H1 (cell line): ENCODE measurements around the gene INPP5F. TPM values are rescaled to one million over a fixed set of nuclear protein-coding genes. Genes with fewer than 3 reads are reported as not detected.

Experiments used
- CTCF ChIA-PET: fragments of 300-600 bp; sonication (Branson Sonifier 250); formaldehyde crosslinking; loops from one replicate; lab custom pipeline; 2021; ENCODE audit not compliant: partially characterized antibody; lab: Charles Lee
- POLR2A ChIA-PET: fragments of 300-600 bp; sonication (Branson Sonifier 250); formaldehyde crosslinking; loops from one replicate; lab custom pipeline; 2021; ENCODE audit warnings: inconsistent platforms; ENCODE audit not compliant: partially characterized antibody; lab: Charles Lee
- DNase-seq, 2 experiments: peaks; one replicate each; pipeline versions ENCODE4 v3.0.0 to v3.0.0-alpha.2; 2010 to 2022; ENCODE audit warnings: low spot score in 2 of 2, low read depth in 1 of 2, mixed read lengths in 1 of 2
- FAIRE-seq: peaks from 2 replicates; lab custom pipeline; 2011; peaks lifted over from hg19 to GRCh38; lab: Jason Lieb, UNC
- H2AFZ ChIP-seq: 2 replicates; pipeline ENCODE4 v1.8.1; 2012; ENCODE audit warnings: low read length, inconsistent platforms
- H2AK5ac ChIP-seq: 2 replicates; pipeline ENCODE4 v1.6.1; 2013; ENCODE audit warnings: low read depth, low read length
- H2BK120ac ChIP-seq: replicated peaks from 2 replicates; pipeline ENCODE3; 2013; ENCODE audit warnings: low read depth, low read length, inconsistent platforms
- H2BK12ac ChIP-seq: 2 replicates; pipeline ENCODE4 v1.6.1; 2013; ENCODE audit warnings: low read depth, low read length
- H2BK15ac ChIP-seq: 2 replicates; pipeline ENCODE4 v1.6.1; 2013; ENCODE audit warnings: low read length
- H2BK20ac ChIP-seq: 2 replicates; pipeline ENCODE4 v1.6.1; 2013; ENCODE audit warnings: low read length
- H2BK5ac ChIP-seq: 2 replicates; pipeline ENCODE4 v1.6.1; 2013; ENCODE audit warnings: low read depth, low read length
- H3K14ac ChIP-seq: 2 replicates; pipeline ENCODE4 v1.6.1; 2013; ENCODE audit warnings: inconsistent platforms; ENCODE audit not compliant: insufficient read length
- H3K18ac ChIP-seq: 2 replicates; pipeline ENCODE4 v1.6.1; 2013; ENCODE audit warnings: low read length; ENCODE audit errors: extremely low read depth
- H3K23ac ChIP-seq: 2 replicates; pipeline ENCODE4 v1.6.1; 2013; ENCODE audit warnings: inconsistent platforms; ENCODE audit not compliant: insufficient read length
- H3K23me2 ChIP-seq: 2 replicates; pipeline ENCODE4 v1.6.1; 2013; ENCODE audit warnings: low read depth, low read length
- H3K27ac ChIP-seq: 2 replicates; pipeline ENCODE4 v1.6.1; 2011; ENCODE audit warnings: low read depth, low read length, inconsistent platforms
- H3K27me3 ChIP-seq, 4 experiments: replicated peaks in 1 of 4; 1 replicate in 1 of 4; 2 replicates in 3 of 4; pipeline versions ENCODE4 v1.6.1 to v1.8.1; 2011 to 2013; ENCODE audit warnings: low read length in 3 of 4, mild to moderate bottlenecking in 3 of 4, inconsistent platforms in 2 of 4, mixed read lengths in 2 of 4, moderate library complexity in 1 of 4; ENCODE audit not compliant: control insufficient read depth in 3 of 4, insufficient read depth in 3 of 4; ENCODE audit errors: extremely low read depth in 1 of 4
- H3K36me3 ChIP-seq, 4 experiments: 2 replicates each; pipeline versions ENCODE4 v1.6.1 to v1.8.1; 2011 to 2013; ENCODE audit warnings: mild to moderate bottlenecking in 4 of 4, low read length in 3 of 4, moderate library complexity in 2 of 4, control low read depth in 1 of 4, inconsistent platforms in 1 of 4; ENCODE audit not compliant: insufficient read depth in 4 of 4, control insufficient read depth in 2 of 4
- H3K4ac ChIP-seq: replicated peaks from 2 replicates; pipeline ENCODE3; 2013; ENCODE audit warnings: low read length, low read depth, mixed read lengths, inconsistent platforms; ENCODE audit not compliant: insufficient read length
- H3K4me1 ChIP-seq, 4 experiments: replicated peaks in 1 of 4; 1 replicate in 1 of 4; 2 replicates in 3 of 4; pipeline versions ENCODE4 v1.6.1 to v1.8.1; 2011 to 2013; ENCODE audit warnings: low read length in 3 of 4, inconsistent platforms in 2 of 4, mixed read lengths in 1 of 4; ENCODE audit not compliant: insufficient read depth in 4 of 4, control insufficient read depth in 3 of 4
- H3K4me2 ChIP-seq, 2 experiments: 2 replicates each; pipeline versions ENCODE4 v1.6.1 to v1.8.1; 2011 to 2013; ENCODE audit warnings: low read depth in 2 of 2, low read length in 2 of 2, control low read depth in 1 of 2, inconsistent platforms in 1 of 2, mild to moderate bottlenecking in 1 of 2; ENCODE audit not compliant: insufficient read depth in 1 of 2
- H3K4me3 ChIP-seq, 4 experiments: fragments of 200-600, 300-600 bp in 1 of 4; sonication (generic), shearing (Covaris generic), sonication (Bioruptor Twin) in 1 of 4; 2 replicates each; pipeline versions ENCODE4 v1.5.1 to v1.8.1; 2011 to 2016; ENCODE audit warnings: low read length in 4 of 4, low read depth in 3 of 4, control low read depth in 2 of 4, inconsistent platforms in 2 of 4, mild to moderate bottlenecking in 2 of 4, mixed read lengths in 1 of 4, moderate library complexity in 1 of 4; ENCODE audit not compliant: insufficient read depth in 2 of 4; ENCODE audit errors: extremely low read depth in 1 of 4
- H3K56ac ChIP-seq: replicated peaks from 2 replicates; pipeline ENCODE3; 2013; ENCODE audit warnings: low read depth, mild to moderate bottlenecking, mixed read lengths, low read length, inconsistent platforms; ENCODE audit not compliant: insufficient read length
- H3K79me1 ChIP-seq: 2 replicates; pipeline ENCODE4 v1.6.1; 2013; ENCODE audit warnings: low read depth, low read length, control low read depth
- H3K79me2 ChIP-seq, 2 experiments: 2 replicates each; pipeline versions ENCODE4 v1.6.1 to v1.8.1; 2012 to 2013; ENCODE audit warnings: low read length in 2 of 2, mild to moderate bottlenecking in 2 of 2, inconsistent platforms in 1 of 2; ENCODE audit not compliant: insufficient read depth in 2 of 2, control insufficient read depth in 1 of 2
- H3K9ac ChIP-seq, 4 experiments: replicated peaks in 1 of 4; 1 replicate in 1 of 4; 2 replicates in 3 of 4; pipeline versions ENCODE4 v1.6.1 to v1.8.1; 2011 to 2013; ENCODE audit warnings: low read depth in 3 of 4, low read length in 3 of 4, control low read depth in 2 of 4, mild to moderate bottlenecking in 2 of 4, moderate library complexity in 2 of 4, inconsistent platforms in 1 of 4; ENCODE audit errors: extremely low read depth in 1 of 4
- H3K9me3 ChIP-seq, 2 experiments: 2 replicates each; pipeline versions ENCODE4 v1.6.1 to v1.8.1; 2012 to 2013; ENCODE audit warnings: mild to moderate bottlenecking in 2 of 2, moderate library complexity in 2 of 2, control low read depth in 1 of 2, inconsistent platforms in 1 of 2, low read depth in 1 of 2, low read length in 1 of 2, mixed read lengths in 1 of 2; ENCODE audit not compliant: insufficient read depth in 2 of 2
- H4K20me1 ChIP-seq, 2 experiments: replicated peaks in 1 of 2; 2 replicates each; pipeline versions ENCODE3 to v1.8.1; 2011 to 2013; ENCODE audit warnings: inconsistent platforms in 2 of 2, low read length in 2 of 2, mild to moderate bottlenecking in 1 of 2; ENCODE audit not compliant: insufficient read depth in 2 of 2, control insufficient read depth in 1 of 2
- H4K5ac ChIP-seq: 2 replicates; pipeline ENCODE4 v1.6.1; 2013; ENCODE audit warnings: low read length, low read depth, mixed read lengths, inconsistent platforms; ENCODE audit not compliant: insufficient read length
- H4K8ac ChIP-seq: 2 replicates; pipeline ENCODE4 v1.8.0; 2013; ENCODE audit warnings: mild to moderate bottlenecking, moderate library complexity, low read length, inconsistent platforms; ENCODE audit not compliant: insufficient read depth; ENCODE audit errors: extremely low read depth
- H4K91ac ChIP-seq: replicated peaks from 2 replicates; pipeline ENCODE3; 2013; ENCODE audit warnings: low read length, mixed read lengths, inconsistent platforms; ENCODE audit not compliant: insufficient read length
- ATF3 ChIP-seq: IDR thresholded peaks from 2 replicates; pipeline ENCODE4 v1.6.1; 2011; ENCODE audit warnings: low read depth, mild to moderate bottlenecking, low read length; ENCODE audit not compliant: insufficient read depth
- CTBP2 ChIP-seq: IDR thresholded peaks from 2 replicates; pipeline ENCODE4 v1.7.0; 2011; ENCODE audit warnings: borderline replicate concordance, mild to moderate bottlenecking, moderate library complexity, mixed read lengths, low read length; ENCODE audit not compliant: insufficient read depth, insufficient read length
- GTF2F1 ChIP-seq: IDR thresholded peaks from 2 replicates; pipeline ENCODE4 v1.6.1; 2012; ENCODE audit warnings: low read depth, low read length, improper control_type of control experiment, borderline replicate concordance
- HDAC2 ChIP-seq, 2 experiments: fragments of 300-600 bp in 1 of 2; sonication (generic) in 1 of 2; IDR thresholded peaks; 2 replicates each; pipeline ENCODE4 v1.6.1; 2011 to 2012; ENCODE audit warnings: low read depth in 2 of 2, low read length in 2 of 2, mild to moderate bottlenecking in 2 of 2, moderate library complexity in 2 of 2, borderline replicate concordance in 1 of 2, inconsistent platforms in 1 of 2
- RBBP5 ChIP-seq: IDR thresholded peaks from 2 replicates; pipeline ENCODE4 v1.7.1; 2012; ENCODE audit warnings: low read depth, mild to moderate bottlenecking, inconsistent platforms, low read length, moderate library complexity, borderline replicate concordance
- SUZ12 ChIP-seq: fragments of 200-600 bp; sonication (generic); IDR thresholded peaks from 2 replicates; pipeline ENCODE4 v1.6.1; 2012; ENCODE audit warnings: mild to moderate bottlenecking, inconsistent platforms, low read length, moderate library complexity, mixed read lengths
- USF2 ChIP-seq: IDR thresholded peaks from 2 replicates; pipeline ENCODE4 v1.6.1; 2011; ENCODE audit warnings: low read length, improper control_type of control experiment
- WGBS, 2 experiments: shearing (Covaris generic) in 1 of 2; methylation state at CpG; one replicate each; pipeline versions ENCODE4 v1.1.6 to v1.1.7; 2013 to 2015; ENCODE audit warnings: low lambda C conversion rate in 2 of 2, mixed read lengths in 2 of 2, inconsistent platforms in 1 of 2, low coverage in 1 of 2, missing lambda C conversion rate in 1 of 2; ENCODE audit not compliant: insufficient replicate concordance in 2 of 2, insufficient coverage in 1 of 2, insufficient read length in 1 of 2; ENCODE audit errors: extremely low coverage in 1 of 2, missing lambda C conversion rate in 1 of 2; 5-methylcytosine and 5-hydroxymethylcytosine counted together
- polyA plus RNA-seq, 7 experiments: library from polyadenylated mRNA; depleted of rRNA in 3 of 7; stranded (reverse) in 5 of 7; unstranded in 2 of 7; fragments of >200 nt in 5 of 7; fragments of 200-250 nt in 2 of 7; gene quantifications; 1 replicate in 5 of 7; 2 replicates in 1 of 7; 4 replicates in 1 of 7; pipeline versions ENCODE4 v1.2.1 to v1.2.3, GENCODE V29; 2011 to 2013; ENCODE audit warnings: missing spikeins in 2 of 7, mixed read lengths in 2 of 7
- total RNA-seq: library from RNA; stranded (reverse); fragmentation: NEBNext Ultra II Directional; extraction: Animal tissue kit (Norgen Biotek cat#: 25700); gene quantifications from 2 replicates; pipeline ENCODE4 v1.2.1, GENCODE V29; 2021

INPP5F gene
- total and polyA plus RNA-seq, 2 of the 8 experiments (the other 6 are each of a cell fraction or from before 2014, with no cell fraction given): 50.1 to 101 TPM

DNA sequence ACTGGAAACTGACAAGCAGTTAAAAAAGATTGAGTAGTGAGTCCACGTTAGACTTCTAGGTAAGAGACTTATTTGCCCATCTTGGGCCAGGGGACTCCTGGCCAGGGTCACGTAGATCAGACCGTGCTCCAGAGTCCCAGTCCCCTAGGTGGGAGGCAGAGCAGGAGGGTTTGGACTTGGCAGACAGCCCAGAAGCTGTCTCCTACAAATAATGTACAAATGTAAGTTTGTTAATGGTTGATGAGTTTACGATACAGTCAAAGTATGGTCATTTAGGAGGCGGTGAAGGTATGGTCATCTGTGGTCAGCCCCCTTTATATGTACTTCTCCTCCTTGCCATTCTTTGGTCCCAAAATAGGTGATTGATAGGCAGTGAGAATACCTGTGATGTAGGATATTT, 28.2 kb downstream of the INPP5F start:
- peaks cover 3% of the 10 kb centered on the region for H3K79me1 ChIP-seq
- no peak overlapping the region for H3K27ac ChIP-seq
- no peaks in the 10 kb centered on the region for H3K9me3 ChIP-seq
- H2BK120ac ChIP-seq: no peak overlapping the region
- H3K56ac ChIP-seq: no peak overlapping the region
- H4K8ac ChIP-seq: no peak overlapping the region
- H4K91ac ChIP-seq: no peak overlapping the region
- no peak overlapping the region for H3K4ac ChIP-seq
- H3K4me1 ChIP-seq: peaks cover 0 to 4% (median 2%) of the 10 kb centered on the region in 4 experiments; a peak in 2 of 7 replicates
- H3K4me3 ChIP-seq: no peak overlapping the region
- ChIA-PET POLR2A (interaction anchor here (4.9 kb wide), 1 partner anchor 64 kb away, joined by 40 read pairs; no protein-coding TSS in a partner anchor), CTCF (interaction anchor here (0.7 to 4.1 kb wide), 5 partner anchors 28 to 76 kb away, joined by 3 to 61 read pairs (median 3); no protein-coding TSS in a partner anchor)
- no peak overlapping the region for H4K5ac ChIP-seq
- H3K23me2 ChIP-seq: no peaks in the 10 kb centered on the region
- H3K27me3 ChIP-seq: no peaks in the 10 kb centered on the region; a peak in 1 of 7 replicates
- no peak overlapping the region for H2AK5ac ChIP-seq
- H3K36me3 ChIP-seq: no peaks in the 10 kb centered on the region
- no peak overlapping the region for H3K14ac ChIP-seq
- no peak for FAIRE-seq
- H3K23ac ChIP-seq: no peak overlapping the region
- H2BK5ac ChIP-seq: no peak overlapping the region
- H3K9ac ChIP-seq: no peak overlapping the region
- WGBS, 2 experiments: 87% methylated on average over 5 of the region's 5 CpGs; no CpG with 5 or more reads in 1 of the 2 experiments
- DNase-seq: no peak
- H3K18ac ChIP-seq: no peak overlapping the region
- no peak overlapping the region for H2AFZ ChIP-seq
- TF ChIP-seq ATF3 (no peak), CTBP2 (no peak), HDAC2 (IDR thresholded peaks at IDR 0.05; ENCODE audit: borderline replicate concordance in 1 of 2, low read depth in 2 of 2, low read length in 2 of 2) (no peak), SUZ12 (no peak), GTF2F1 (no peak), USF2 (no peak), RBBP5 (no peak)
- H2BK15ac ChIP-seq: no peak overlapping the region
- no peak overlapping the region for H3K4me2 ChIP-seq
- no peak overlapping the region for H2BK20ac ChIP-seq
- H2BK12ac ChIP-seq: no peak overlapping the region
- peaks cover 0 to 2% of the 10 kb centered on the region in 2 experiments for H4K20me1 ChIP-seq
- H3K79me2 ChIP-seq: no peaks in the 10 kb centered on the region
